ENCODE data around the gene B4GALT2. TPM values are rescaled to one million over a fixed set of nuclear protein-coding genes. Genes with fewer than 3 reads are reported as not detected.

The B4GALT2 gene
- total RNA-seq: 10 to 100 TPM; 39.7 to 41.7 TPM
- polyA plus RNA-seq: 1.9 TPM

GRCh38 chr1:43978551-43979260, at the start of gene B4GALT2:
B4GALT2 (plus strand) TSS chr1:43979210; CDS start chr1:43981161, 1,951 bp downstream.
- peak within 1 kb of the TSS in 7 of 8 donors; percentile 57 to 91 (median 84) for H3K27ac Mint-ChIP-seq
- H3K4me3 Mint-ChIP-seq: peak within 1 kb of the TSS; percentile 89 to 98 (median 90)
- peak in 3 of 5 donors; percentile 28 to 29 (median 29) for DNase-seq
- Histone ChIP-seq H3K4me1 (ENCODE audit: insufficient read depth, low read length) (peaks cover 44% of the 10 kb centered on the region), H3K9me3 (ENCODE audit: low read length) (no peaks in the 10 kb centered on the region), H3K27me3 (ENCODE audit: insufficient read depth, low read length, poor library complexity, severe bottlenecking) (no peaks in the 10 kb centered on the region), H3K4me3 (ENCODE audit: low read length) (peak within 1 kb of the TSS; percentile 52), H3K27ac (ENCODE audit: low read depth, low read length) (peak within 1 kb of the TSS; percentile 43), H3K36me3 (ENCODE audit: insufficient read depth, low read length) (peaks cover 18% of the 10 kb centered on the region)
- CTCF ChIA-PET: interaction anchor here (0.9 kb wide), 1 partner anchor 10 kb away, joined by 3 read pairs; no protein-coding TSS in a partner anchor
- peaks cover 3 to 40% (median 9%) of the 10 kb centered on the region in 3 donors for H3K36me3 Mint-ChIP-seq
- POLR2A ChIA-PET: interaction anchor here (1.7 kb wide), 1 partner anchor 12 kb away, joined by 4 read pairs; the partner anchor contains the start of gene CCDC24
- peaks cover 0 to 10% of the 10 kb centered on the region in 2 donors for H3K27me3 Mint-ChIP-seq
- peaks cover 45 to 57% (median 54%) of the 10 kb centered on the region in 3 donors for H3K4me1 Mint-ChIP-seq
- no peaks in the 10 kb centered on the region for H3K9me3 Mint-ChIP-seq

- H3K36me3 Mint-ChIP-seq: peaks cover 0 to 15% (median 7%) of the 10 kb centered on the region in 3 donors
- ChIA-PET CTCF (interaction anchor here (0.9 to 1.2 kb wide), 4 partner anchors 15 to 400 kb away, joined by 3 to 4 read pairs (median 3); no protein-coding TSS in a partner anchor), POLR2A (no interaction called here)
- Histone ChIP-seq H3K4me1 (ENCODE audit: insufficient read depth, low read length) (no peaks in the 10 kb centered on the region), H3K9me3 (ENCODE audit: low read length) (no peaks in the 10 kb centered on the region), H3K4me3 (ENCODE audit: low read length) (no peak overlapping the region), H3K36me3 (ENCODE audit: insufficient read depth, low read length) (no peaks in the 10 kb centered on the region), H3K27ac (ENCODE audit: low read depth, low read length) (no peak overlapping the region), H3K27me3 (ENCODE audit: insufficient read depth, low read length, poor library complexity, severe bottlenecking) (peaks cover 16% of the 10 kb centered on the region)
- DNase-seq: no peak
- H3K4me1 Mint-ChIP-seq: peaks cover 6 to 15% (median 8%) of the 10 kb centered on the region in 3 donors
- no peak overlapping the region for H3K4me3 Mint-ChIP-seq
- H3K27ac Mint-ChIP-seq: no peak overlapping the region
- peaks cover 19 to 26% of the 10 kb centered on the region in 2 donors for H3K27me3 Mint-ChIP-seq
- H3K9me3 Mint-ChIP-seq: no peaks in the 10 kb centered on the region
Observed at GRCh38 chr1:43930168-43930948, 48.7 kb upstream of the B4GALT2 start.

GRCh38 chr1:43930949-43931275, 48.1 kb upstream of the B4GALT2 start:
- POLR2A ChIA-PET: no interaction called here
- Histone ChIP-seq H3K27me3 (ENCODE audit: insufficient read depth, low read length, poor library complexity, severe bottlenecking) (peaks cover 21% of the 10 kb centered on the region), H3K27ac (ENCODE audit: low read depth, low read length) (no peak overlapping the region), H3K36me3 (ENCODE audit: insufficient read depth, low read length) (no peaks in the 10 kb centered on the region), H3K4me1 (ENCODE audit: insufficient read depth, low read length) (no peaks in the 10 kb centered on the region), H3K4me3 (ENCODE audit: low read length) (no peak overlapping the region), H3K9me3 (ENCODE audit: low read length) (no peaks in the 10 kb centered on the region)
- H3K9me3 Mint-ChIP-seq: no peaks in the 10 kb centered on the region
- no peak overlapping the region for H3K27ac Mint-ChIP-seq
- no peak overlapping the region for H3K4me3 Mint-ChIP-seq
- peaks cover 6 to 18% (median 11%) of the 10 kb centered on the region in 3 donors for H3K4me1 Mint-ChIP-seq
- no peak for DNase-seq
- peaks cover 0 to 9% (median 1%) of the 10 kb centered on the region in 3 donors for H3K36me3 Mint-ChIP-seq
- CTCF ChIA-PET: interaction anchor here (0.9 to 1.2 kb wide), 3 partner anchors 105 to 401 kb away, joined by 3 to 4 read pairs (median 3); no protein-coding TSS in a partner anchor
- peaks cover 22 to 29% of the 10 kb centered on the region in 2 donors for H3K27me3 Mint-ChIP-seq

DNA sequence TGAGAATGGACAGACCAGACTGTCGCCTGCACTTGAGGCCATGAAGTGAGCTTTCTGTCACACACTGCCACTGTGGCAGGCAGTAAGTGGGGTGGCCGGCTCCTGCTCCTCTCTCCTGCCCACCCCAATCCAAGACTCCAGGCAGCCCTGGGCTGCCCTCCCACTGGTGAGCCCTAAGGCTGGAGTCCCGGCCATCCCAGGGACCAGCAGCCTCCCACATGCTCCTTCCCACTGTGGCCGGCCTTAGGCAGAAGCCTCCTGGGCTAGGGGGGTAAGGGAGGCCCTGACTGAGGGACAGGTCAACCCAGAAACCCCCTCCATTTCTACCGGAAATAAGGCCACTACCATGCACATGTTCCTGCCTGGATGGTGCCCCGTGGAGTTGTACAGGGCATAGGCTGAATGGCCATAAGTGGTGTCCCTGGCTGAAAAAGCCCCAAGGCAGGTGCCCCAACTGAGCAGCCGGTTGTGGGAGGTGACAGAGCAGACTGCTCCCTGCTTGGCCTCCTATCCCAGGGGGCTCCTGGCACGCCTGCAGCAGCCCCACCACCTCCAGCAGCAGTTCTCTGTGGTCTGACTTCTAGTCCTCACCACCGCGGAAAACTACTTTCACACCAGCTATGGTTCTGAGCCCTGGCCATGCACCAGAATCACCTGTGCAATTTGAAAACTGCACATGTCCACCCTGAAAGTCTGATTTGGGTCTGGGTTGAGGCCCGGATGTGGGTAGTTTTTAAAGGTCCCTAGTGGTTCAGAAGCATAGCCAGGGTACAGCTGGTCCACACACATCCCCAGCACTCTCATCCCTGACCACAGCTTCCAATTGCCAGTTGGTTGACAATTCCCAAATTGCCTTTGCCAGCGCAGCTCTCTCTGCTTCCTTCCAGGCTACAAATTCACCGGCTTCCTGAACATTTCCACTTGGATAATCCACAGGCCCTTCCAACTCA, 47.0 kb upstream of the B4GALT2 start:
- Histone ChIP-seq H3K36me3 (ENCODE audit: insufficient read depth, low read length) (no peaks in the 10 kb centered on the region), H3K27ac (ENCODE audit: low read depth, low read length) (no peak overlapping the region), H3K9me3 (ENCODE audit: low read length) (no peaks in the 10 kb centered on the region), H3K27me3 (ENCODE audit: insufficient read depth, low read length, poor library complexity, severe bottlenecking) (peaks cover 21% of the 10 kb centered on the region), H3K4me3 (ENCODE audit: low read length) (no peak overlapping the region), H3K4me1 (ENCODE audit: insufficient read depth, low read length) (no peaks in the 10 kb centered on the region)
- ChIA-PET CTCF (interaction anchor here (1.4 to 4.4 kb wide), 2 partner anchors 15 to 105 kb away, joined by 4 to 46 read pairs; partner anchors contain the start of gene IPO13), POLR2A (no interaction called here)
- DNase-seq: no peak
- Mint-ChIP-seq H3K4me3 (no peak overlapping the region), H3K27me3 (peaks cover 22 to 29% of the 10 kb centered on the region in 2 donors), H3K36me3 (peaks cover 0 to 3% (median 0%) of the 10 kb centered on the region in 3 donors), H3K4me1 (peaks cover 6 to 21% (median 11%) of the 10 kb centered on the region in 3 donors), H3K9me3 (no peaks in the 10 kb centered on the region), H3K27ac (no peak overlapping the region)

- POLR2A ChIA-PET: no interaction called here
- Histone ChIP-seq H3K9me3 (ENCODE audit: low read length) (no peaks in the 10 kb centered on the region), H3K4me1 (ENCODE audit: insufficient read depth, low read length) (no peaks in the 10 kb centered on the region), H3K27me3 (ENCODE audit: insufficient read depth, low read length, poor library complexity, severe bottlenecking) (peaks cover 21% of the 10 kb centered on the region), H3K36me3 (ENCODE audit: insufficient read depth, low read length) (no peaks in the 10 kb centered on the region), H3K4me3 (ENCODE audit: low read length) (no peak overlapping the region), H3K27ac (ENCODE audit: low read depth, low read length) (no peak overlapping the region)
- peak overlapping the region in 1 of 7 donors; percentile 2 for H3K4me3 Mint-ChIP-seq
- H3K4me1 Mint-ChIP-seq: peaks cover 6 to 21% (median 11%) of the 10 kb centered on the region in 3 donors
- DNase-seq: no peak
- peaks cover 24 to 29% of the 10 kb centered on the region in 2 donors for H3K27me3 Mint-ChIP-seq
- H3K9me3 Mint-ChIP-seq: no peaks in the 10 kb centered on the region
- CTCF ChIA-PET: interaction anchor here (1.4 to 4.4 kb wide), 5 partner anchors 10 to 168 kb away, joined by 4 to 46 read pairs (median 9); partner anchors contain the start of gene IPO13
- no peaks in the 10 kb centered on the region for H3K36me3 Mint-ChIP-seq
- no peak overlapping the region for H3K27ac Mint-ChIP-seq
Observed at GRCh38 chr1:43932786-43933385, 46.1 kb upstream of the B4GALT2 start.

DNA sequence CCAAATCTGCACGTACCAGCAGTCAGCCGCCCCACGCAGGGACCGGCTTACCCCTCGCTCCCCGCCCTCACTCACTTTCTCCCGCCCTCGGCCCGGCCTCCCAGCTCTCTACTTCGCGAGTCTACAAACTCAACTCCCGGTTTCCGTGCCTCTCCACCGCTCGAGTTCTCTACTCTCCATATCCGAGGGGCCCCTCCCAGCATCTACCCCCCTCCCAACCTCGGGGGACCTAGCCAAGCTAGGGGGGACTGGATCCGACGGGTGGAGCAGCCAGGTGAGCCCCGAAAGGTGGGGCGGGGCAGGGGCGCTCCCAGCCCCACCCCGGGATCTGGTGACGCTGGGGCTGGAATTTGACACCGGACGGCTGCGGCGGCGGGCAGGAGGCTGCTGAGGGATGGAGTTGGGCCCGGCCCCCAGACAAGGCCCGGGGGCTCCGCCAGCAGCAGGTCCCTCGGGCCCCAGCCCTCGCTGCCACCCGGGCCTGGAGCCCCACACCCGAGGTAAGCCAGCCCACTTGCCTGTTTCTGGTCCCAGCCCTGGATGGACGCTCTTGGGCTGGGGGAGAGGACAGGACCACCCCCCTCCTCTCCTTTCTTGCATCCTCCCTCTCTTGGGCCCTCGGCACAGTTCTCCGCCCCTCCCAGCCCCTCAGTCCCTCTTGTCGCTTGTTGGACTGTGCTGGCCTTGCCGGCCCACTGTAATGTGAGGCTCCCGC, 45.5 kb upstream of the B4GALT2 start, which contains the start of gene ARTN:
ARTN (plus strand) TSS at position 416 of the 715 bp plus-strand sequence. CDS start 1,856 bp downstream, outside the sequence.
- ChIA-PET CTCF (interaction anchor here (1.2 to 4.4 kb wide), 11 partner anchors 10 to 406 kb away, joined by 4 to 46 read pairs (median 6); partner anchors contain the start of genes IPO13 and PTPRF), POLR2A (no interaction called here)
- no peak for DNase-seq
- no peaks in the 10 kb centered on the region for H3K9me3 Mint-ChIP-seq
- no peak within 1 kb of the TSS for H3K4me3 ChIP-seq (ENCODE audit: low read length)
- H3K36me3 Mint-ChIP-seq: peaks cover 0 to 2% (median 0%) of the 10 kb centered on the region in 3 donors
- no peaks in the 10 kb centered on the region for H3K9me3 ChIP-seq (ENCODE audit: low read length)
- H3K4me1 Mint-ChIP-seq: peaks cover 6 to 21% (median 11%) of the 10 kb centered on the region in 3 donors
- peak within 1 kb of the TSS in 1 of 7 donors; percentile 2 for H3K4me3 Mint-ChIP-seq
- no peaks in the 10 kb centered on the region for H3K4me1 ChIP-seq (ENCODE audit: insufficient read depth, low read length)
- H3K36me3 ChIP-seq (ENCODE audit: insufficient read depth, low read length): no peaks in the 10 kb centered on the region
- H3K27ac Mint-ChIP-seq: peak within 1 kb of the TSS in 1 of 8 donors; percentile 33
- peaks cover 21% of the 10 kb centered on the region for H3K27me3 ChIP-seq (ENCODE audit: insufficient read depth, low read length, poor library complexity, severe bottlenecking)
- H3K27me3 Mint-ChIP-seq: peaks cover 23 to 29% of the 10 kb centered on the region in 2 donors
- H3K27ac ChIP-seq (ENCODE audit: low read depth, low read length): no peak within 1 kb of the TSS
